LNCaP clone FGC (cell line): ENCODE data around the gene NLN.

Experiments used
- DNase-seq: peaks from one replicate; pipeline ENCODE4 v3.0.0-alpha.2; 2011; ENCODE audit warnings: low read depth
- H3K4me3 ChIP-seq: 2 replicates; pipeline ENCODE4 v1.5.1; 2011; ENCODE audit warnings: mild to moderate bottlenecking, low read depth, low read length, control low read depth
- TF ChIP-seq, protein P1 (sequence below): IDR thresholded peaks from 2 replicates; pipeline ENCODE4 v1.5.1; 2012; ENCODE audit warnings: mild to moderate bottlenecking; ENCODE audit not compliant: control insufficient read depth, insufficient read depth; ENCODE audit errors: extremely low read depth

The NLN gene

DNA sequence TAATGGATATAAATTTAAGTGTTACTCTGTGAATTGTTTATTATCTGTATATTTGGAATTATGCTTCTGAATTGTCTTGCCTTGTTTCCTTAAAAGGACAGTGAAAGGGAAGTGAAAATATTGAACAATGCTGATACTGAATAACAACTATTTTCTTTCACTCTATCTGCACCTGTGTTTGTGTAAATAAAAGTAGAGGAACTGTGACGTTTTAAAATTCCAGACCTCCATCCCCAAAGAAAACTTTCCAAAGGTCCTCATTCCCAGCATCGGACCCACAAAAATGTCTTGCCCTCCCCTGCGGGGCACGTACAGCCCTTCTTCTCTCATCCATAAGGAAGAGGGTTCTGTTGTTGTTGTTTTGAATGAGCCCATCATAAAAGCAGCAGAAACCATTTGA lies 100.0 kb downstream of the NLN start:
- H3K4me3 ChIP-seq, result no peak overlapping the region
- DNase-seq, result no peak
- TF ChIP-seq, protein P1, sequence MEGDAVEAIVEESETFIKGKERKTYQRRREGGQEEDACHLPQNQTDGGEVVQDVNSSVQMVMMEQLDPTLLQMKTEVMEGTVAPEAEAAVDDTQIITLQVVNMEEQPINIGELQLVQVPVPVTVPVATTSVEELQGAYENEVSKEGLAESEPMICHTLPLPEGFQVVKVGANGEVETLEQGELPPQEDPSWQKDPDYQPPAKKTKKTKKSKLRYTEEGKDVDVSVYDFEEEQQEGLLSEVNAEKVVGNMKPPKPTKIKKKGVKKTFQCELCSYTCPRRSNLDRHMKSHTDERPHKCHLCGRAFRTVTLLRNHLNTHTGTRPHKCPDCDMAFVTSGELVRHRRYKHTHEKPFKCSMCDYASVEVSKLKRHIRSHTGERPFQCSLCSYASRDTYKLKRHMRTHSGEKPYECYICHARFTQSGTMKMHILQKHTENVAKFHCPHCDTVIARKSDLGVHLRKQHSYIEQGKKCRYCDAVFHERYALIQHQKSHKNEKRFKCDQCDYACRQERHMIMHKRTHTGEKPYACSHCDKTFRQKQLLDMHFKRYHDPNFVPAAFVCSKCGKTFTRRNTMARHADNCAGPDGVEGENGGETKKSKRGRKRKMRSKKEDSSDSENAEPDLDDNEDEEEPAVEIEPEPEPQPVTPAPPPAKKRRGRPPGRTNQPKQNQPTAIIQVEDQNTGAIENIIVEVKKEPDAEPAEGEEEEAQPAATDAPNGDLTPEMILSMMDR, result no peak

DNA sequence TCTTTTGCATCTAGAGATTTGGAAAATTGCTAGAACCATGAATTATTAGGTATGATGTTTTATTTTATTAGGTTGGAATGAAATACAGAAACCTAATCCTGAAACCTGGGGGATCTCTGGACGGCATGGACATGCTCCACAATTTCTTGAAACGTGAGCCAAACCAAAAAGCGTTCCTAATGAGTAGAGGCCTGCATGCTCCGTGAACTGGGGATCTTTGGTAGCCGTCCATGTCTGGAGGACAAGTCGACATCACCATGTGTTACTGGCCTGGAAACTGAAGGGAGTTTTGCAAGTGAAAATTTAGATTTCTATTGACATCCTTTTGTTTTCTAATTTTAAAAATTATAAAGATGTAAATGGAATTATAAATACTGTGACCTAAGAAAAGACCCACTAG lies 100.7 kb downstream of the NLN start:
- no peak for DNase-seq
- H3K4me3 ChIP-seq, result no peak overlapping the region
- TF ChIP-seq, protein P1, result no peak

DNA sequence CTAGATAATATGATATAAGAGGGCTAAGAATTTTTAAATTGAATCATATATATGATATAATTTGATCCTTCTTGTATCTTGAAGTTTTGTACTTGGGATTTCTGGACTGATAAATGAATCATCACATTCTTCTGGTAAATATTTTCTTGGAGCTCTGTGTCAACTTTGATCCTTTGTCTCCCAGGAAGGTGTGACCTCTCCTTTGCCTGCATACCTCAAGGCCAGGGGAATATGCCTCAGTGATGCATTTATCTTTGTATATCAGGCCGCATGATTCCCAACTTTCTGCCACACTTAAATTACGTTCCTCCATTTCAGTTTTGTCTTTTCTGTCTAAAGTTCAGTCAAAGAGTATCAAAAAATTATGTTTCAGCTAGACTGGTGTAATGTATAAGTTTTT lies 101.2 kb downstream of the NLN start:
- TF ChIP-seq, protein P1, result no peak
- H3K4me3 ChIP-seq, result no peak overlapping the region
- DNase-seq, result no peak

DNA sequence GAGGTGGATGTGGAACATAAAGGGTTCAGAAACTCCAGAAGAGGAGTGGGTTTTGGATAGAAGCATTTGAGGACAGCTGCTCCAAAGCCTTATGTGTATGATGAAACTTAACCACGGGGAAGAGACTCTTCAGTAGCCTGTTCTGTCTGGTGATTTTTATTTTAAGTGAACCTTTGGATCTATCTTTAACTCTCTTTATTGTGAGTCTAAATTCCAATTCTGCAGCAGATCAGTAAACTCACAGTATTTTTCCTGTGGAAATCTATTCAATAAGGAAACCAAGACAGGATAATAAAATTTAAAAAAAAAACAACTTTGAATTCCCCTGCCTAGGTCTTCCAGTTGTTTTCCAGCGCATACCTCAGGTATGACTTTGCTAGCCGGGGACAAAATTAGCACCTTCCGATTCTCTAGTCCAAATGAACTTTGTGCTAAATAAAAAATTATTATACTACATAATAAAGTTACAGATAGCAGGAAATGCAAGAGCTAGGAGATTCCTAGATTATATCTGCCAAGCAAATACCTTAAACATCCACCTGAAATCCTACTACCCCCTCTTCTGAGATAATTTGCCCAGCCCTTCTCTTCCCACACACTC lies 101.9 kb downstream of the NLN start:
- H3K4me3 ChIP-seq, result no peak overlapping the region
- TF ChIP-seq, protein P1, result no peak
- no peak for DNase-seq

DNA sequence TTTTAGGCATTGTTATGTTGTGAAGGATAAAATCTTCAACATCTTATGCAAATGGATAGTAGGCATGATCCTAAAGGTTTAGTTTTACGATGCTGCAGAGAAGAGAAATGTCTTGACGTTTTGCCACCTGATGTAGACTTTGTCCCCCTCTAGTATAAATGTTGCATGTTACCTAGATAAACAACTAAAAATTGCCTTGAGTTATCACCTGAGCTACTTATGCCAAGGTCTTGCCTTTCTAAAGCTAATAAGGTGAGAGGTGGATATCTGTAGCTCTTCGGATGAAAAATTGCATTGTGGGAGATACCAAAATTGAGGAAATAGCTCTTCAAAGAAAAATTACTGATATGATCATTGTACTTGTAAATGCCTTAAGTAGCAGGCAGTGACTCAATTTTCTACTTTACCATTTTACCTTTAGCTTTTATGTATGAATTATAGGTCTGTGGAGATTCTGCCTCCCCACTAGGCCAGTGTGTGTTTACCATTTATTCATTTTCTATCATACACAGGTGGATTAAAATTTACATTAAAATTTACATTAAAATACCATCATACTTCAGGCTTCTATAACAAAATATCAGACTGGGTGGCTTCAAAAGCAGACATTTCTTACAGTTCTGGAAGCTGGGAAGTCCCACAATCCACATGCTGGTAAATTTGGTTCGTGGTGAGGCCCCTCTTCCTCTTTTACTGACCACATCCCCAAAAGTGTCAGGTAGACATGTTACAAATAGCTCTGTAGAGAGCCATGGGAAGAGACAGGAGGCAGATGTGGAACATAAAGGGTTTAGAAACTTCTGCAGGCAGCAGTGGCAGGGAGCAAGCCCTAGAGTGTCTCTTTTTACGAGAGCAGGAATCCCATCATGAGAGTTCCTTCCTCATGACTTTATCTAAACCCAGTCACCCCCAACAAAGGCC lies 103.7 kb downstream of the NLN start:
- TF ChIP-seq, protein P1, result no peak
- no peak overlapping the region for H3K4me3 ChIP-seq
- DNase-seq, result no peak

DNA sequence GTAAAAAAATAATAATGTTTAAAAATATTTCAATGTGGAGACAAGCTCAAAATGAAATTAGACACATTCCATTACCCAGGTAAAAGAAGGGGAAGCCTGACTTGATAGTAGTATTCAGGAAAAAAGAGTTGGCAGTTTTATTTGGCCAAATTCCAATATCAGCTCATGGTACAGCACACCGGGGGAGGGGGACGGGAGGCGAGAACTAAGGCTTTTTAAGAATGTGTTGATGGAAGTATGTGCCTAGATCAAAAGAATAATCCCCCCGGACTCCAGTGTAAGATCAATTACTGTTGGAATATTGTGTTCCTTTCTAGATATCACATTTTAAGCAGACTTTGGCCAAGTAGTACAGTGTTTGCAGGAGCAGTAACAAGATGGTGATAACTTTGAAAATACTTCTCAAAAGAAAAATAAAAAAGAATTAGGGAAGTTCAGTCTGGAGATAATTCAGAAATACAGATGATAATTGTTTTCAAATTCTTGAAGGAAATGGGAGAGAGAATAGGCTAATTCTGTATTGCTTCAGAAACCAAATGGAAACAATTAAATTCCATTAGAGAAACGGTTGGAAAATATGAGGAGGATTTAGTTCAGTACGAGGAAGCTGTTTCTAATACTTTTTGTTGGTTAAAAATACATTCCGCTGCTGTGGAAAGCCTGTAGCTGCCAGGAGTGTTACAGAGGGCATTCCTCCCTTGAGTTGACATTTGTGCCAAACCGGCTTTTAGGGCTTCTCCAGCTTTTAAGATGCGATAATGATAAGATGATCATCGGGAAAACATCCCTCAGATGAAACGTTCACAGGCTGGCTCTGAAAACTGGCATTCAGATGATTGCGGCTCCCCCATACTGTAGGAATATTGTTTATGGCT lies 106.3 kb downstream of the NLN start:
- TF ChIP-seq, protein P1, result no peak
- no peak overlapping the region for H3K4me3 ChIP-seq
- DNase-seq, result no peak
